HepG2 (cell line): ENCODE measurements around the gene SCN8A.

ENCODE experiments used
- ELK4 ChIP-seq: sonication (generic); formaldehyde crosslinking; IDR thresholded peaks from 2 replicates; pipeline ENCODE4 v1.9.0; 2021; ENCODE audit warnings: missing genetic modification reagents, borderline replicate concordance
- ESRRA ChIP-seq: sonication (generic); formaldehyde crosslinking; IDR thresholded peaks from 2 replicates; pipeline ENCODE4 v1.5.1; 2020; ENCODE audit warnings: mild to moderate bottlenecking, low read depth, missing genetic modification reagents
- HNRNPK ChIP-seq: fragments of 200-400 bp; formaldehyde crosslinking; IDR thresholded peaks from 2 replicates; pipeline ENCODE4 v1.6.1; 2018; ENCODE audit warnings: low read length, low read depth, moderate library complexity, mild to moderate bottlenecking; ENCODE audit not compliant: poor library complexity, severe bottlenecking
- HOMEZ ChIP-seq: IDR thresholded peaks from 2 replicates; pipeline ENCODE4 v1.6.1; 2016; ENCODE audit warnings: low read depth
- ZNF543 ChIP-seq: sonication (generic); formaldehyde crosslinking; IDR thresholded peaks from 2 replicates; pipeline ENCODE4 v1.4.0; 2020; ENCODE audit warnings: mild to moderate bottlenecking, missing genetic modification reagents

- TF ChIP-seq ESRRA (no peak), ELK4 (no peak), HNRNPK (no peak), ZNF543 (CRISPR knock-in tag) (no peak), HOMEZ (CRISPR knock-in tag) (no peak)
These were observed 135.1 kb downstream of the SCN8A start for GRCh38 chr12:51726161-51726560.
